GM18505 (cell line): ENCODE measurements around the gene ADARB2.

ENCODE experiments used
- ATAC-seq: cut with Tn5 transposase; IDR thresholded peaks from one replicate; pipeline ENCODE4 v1.9.1; 2021; ENCODE audit not compliant: unreplicated experiment
- POLR2A ChIP-seq: IDR thresholded peaks from 4 replicates; pipeline ENCODE4 v1.6.1; 2011; ENCODE audit warnings: borderline replicate concordance; ENCODE audit not compliant: insufficient read depth, insufficient read length; ENCODE audit errors: extremely low read depth

Gene ADARB2

DNA sequence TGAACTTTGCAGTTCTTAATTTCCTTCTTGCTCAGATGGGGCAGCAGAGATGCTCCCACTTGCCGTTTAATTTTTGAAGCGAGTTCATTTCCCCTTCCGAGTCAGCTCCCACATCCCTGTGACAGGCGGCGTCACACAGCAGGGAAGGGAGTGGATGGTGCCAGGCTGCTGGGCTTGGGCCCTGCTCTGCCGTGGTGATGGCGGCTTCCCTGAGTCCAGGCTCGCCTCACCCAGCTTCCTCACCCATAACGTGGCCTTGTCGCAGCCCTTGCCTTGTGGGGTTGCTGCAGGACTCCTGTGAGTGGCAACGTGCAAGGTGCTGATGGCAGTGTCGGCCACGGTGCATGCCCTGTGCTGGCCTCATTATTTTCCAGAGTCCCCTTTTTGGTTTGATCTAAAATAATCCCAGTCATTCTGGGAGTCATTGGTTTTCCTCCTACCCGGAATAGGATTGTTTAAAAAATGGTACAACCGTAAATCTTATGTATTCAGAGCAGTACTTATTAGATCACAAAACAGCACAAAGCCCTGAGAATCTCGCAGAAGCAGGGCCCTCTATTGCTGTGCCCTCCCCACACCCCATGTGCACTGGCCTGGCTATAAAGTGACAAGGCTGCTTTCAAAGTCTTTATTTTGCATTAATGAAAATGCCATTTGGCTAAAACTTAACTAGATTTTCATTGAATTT, 421.1 kb downstream of the ADARB2 start:
- no peak for TF ChIP-seq POLR2A
- no peak for ATAC-seq

DNA sequence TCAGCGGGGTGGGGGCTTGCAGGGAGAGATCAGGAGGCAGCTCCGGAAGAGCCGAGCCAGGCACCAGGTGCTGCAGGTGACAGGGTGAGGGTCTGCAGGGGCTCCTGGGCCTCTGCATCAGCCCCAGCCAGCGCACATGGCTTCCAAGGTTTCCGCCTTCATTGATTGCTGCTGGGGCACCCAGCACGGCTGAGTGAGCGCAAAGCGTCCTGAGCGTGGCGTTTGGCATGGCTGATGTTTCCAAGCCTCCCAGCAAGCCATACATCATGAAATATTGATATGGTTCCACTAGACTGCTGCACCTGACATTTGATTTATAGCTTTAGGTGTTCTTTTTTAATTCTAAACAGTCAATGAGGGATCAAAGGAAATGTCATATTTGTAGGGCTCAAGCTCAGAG, 422.1 kb downstream of the ADARB2 start:
- ATAC-seq, result no peak
- no peak for TF ChIP-seq POLR2A

DNA sequence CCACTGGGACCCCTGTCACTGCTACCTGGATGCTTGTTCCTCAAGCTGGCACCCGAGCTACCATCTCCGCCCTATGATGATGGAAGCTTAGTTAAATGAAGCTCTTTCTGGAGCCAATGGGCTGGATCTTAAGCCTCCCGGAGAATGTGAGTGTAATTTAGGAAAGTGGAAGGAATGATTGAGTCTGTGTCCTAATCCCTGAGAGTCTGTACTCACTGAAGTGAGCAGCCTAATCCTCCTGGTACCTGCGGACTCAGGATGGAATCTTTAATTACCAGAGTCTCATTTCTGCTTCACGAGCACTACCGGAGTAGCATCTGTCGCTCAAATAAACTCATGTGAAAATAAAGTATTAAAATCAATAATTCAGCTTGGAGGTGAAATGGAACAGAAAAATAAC, 425.6 kb downstream of the ADARB2 start:
- no peak for ATAC-seq

DNA sequence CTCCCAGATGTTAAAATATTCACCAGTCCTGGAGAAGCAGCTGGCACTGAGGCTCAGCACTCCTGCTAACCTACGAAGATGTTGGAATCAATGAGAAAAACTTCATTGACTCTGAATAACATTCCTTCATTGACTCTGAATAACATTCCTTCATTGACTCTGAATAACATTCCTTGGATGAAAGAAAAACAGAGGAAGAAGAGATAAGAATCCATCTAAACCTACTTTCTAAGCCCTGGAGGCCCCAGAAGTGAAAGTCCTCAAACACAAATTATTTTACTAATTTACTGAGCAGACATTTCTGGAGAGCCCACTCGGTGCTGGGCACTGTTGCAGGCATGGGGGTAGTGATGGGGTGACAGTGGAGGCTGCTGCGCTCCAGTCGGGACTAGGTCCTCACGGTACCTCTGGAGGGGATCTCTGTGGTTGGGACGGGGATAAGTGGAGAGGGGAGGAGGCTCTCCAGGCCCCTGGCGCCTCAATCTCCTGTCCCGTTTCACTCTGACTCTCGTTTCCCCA, 427.0 kb downstream of the ADARB2 start:
- ATAC-seq, result no peak
- TF ChIP-seq POLR2A, result no peak

More for the DNA sequence above, 425.6 kb downstream of the ADARB2 start:
- TF ChIP-seq POLR2A, result no peak

DNA sequence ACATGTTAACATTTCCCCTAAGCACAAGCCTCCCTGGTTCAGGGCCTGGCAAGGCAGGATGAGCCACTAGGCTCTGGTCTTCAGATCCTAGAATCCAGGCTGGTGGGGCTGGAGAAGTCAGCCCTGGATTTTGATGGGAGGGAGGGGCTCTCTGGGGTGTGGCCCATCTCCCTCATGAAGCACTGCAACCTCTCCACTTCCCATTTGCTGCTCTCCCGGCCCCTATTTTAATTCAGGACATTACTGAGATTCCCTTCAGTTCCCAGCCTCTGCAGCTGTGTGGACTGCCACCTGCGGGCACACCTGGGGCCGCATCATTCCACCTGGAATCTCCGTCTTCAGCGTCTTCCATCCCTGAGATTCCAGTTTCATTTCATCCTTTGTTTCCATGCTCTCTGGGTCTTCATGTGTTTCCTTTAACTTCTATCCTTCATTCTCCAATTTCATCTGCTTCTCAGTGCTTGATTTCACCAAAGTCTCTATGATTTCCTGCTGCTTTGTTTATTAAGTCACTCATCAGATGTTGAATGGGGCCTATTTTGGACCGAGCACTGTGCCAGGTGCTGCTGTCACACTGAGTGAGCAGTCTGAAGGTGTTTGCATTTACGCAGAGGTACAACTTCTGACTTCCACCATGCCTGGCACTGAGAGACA, 427.6 kb downstream of the ADARB2 start:
- no peak for TF ChIP-seq POLR2A
- no peak for ATAC-seq

DNA sequence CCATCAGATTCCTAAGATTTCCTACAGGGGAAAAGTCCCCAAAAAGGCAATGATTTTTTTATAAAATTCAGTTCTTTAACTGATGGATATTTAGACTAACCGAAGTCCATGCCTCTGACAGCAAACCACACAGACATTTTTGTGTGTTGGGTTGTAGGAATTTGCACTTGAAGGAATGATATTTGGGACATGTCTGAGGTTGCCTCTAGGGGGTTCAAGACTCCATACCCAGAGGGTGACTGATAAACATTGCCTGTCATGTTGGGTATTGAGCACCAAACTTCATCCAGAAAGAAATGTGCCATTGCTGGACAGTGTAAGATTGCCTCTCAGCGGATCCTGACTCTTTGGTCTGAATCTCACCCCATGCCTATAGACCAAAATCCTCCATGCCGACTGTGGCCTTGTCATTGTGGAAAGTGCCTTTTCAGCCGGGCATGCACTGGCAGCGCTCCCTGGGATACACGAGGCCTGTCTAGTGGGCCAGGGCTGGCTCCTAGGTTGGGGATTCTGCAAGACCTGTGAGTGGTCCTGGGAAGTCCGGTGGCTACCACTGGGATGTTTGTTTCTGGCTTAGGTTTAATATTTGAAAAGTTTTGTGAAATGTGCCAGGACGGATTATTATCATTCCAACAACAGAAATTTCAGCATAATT, 428.2 kb downstream of the ADARB2 start:
- TF ChIP-seq POLR2A, result no peak
- ATAC-seq, result no peak

DNA sequence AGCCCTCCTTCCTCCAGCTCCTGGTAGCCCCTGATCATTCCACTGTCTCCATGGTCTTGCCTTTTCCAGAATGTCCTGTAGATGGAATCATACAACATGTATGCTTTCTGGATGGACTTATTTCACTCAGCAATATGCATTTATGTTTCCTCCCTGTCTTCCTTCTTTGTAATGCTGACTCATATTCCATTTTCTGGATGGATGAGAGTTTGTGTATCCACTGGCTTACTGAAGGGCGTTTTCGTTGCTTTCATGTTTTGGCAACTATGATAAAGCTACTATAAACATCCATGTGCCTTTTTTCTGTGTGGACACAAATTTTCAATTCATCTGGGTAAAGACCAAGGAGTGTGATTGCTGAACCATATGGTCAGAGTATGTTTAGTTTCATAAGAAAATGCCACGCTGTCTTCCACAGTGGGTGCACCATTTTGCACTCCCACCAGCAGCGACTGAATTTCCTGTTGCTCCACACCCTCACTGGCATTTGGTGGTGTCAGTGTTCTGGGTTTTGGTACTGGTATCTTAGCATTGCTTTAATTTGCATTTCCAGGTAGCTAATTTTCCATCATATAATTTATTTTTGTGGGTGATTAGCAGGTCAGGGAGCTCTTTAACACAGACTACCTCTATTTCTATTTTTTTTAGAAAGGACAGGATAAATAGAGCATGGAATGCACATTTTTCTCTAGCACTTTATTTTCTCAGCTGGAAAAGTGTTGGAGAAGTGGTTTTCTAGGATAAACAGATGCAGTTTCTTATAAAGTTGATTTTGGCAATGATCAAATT, 429.0 kb downstream of the ADARB2 start:
- TF ChIP-seq POLR2A, result no peak
- no peak for ATAC-seq

DNA sequence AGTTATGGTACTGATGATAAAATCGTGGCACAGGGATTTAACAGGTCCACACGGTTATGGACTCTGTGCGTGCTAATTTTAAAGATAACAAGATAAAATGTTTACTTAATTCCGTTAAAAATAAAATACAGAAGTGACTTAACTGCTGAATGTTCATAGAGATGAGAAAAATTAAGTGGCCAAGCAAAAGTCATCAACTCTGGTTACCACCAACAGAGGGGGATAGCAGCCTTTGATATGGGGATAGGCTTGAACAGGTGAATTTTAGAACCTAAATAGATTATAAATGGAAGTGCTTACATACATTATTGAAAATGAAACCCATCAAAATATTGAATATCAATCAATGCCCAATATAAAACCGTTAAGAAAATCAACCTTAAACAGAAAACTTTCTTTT, 436.2 kb downstream of the ADARB2 start:
- TF ChIP-seq POLR2A, result no peak
- no peak for ATAC-seq

DNA sequence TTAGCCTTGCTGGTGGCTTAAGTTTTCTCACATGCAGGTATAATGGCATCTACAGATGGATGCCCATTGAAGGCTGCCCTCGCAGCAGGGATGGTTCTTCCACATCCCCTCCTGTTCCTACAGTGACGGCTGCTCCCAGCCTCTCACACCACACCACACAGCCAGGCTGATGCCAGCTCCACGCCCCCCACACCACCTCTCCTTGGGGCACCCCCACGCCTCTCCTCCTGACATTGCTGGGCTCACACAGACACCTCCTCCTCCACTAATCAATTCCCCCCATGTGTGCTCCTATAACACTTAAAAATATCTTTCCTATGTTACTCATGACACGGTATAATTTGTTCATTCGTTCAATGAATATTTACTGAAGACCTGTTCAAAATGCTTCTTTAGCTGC, 437.1 kb downstream of the ADARB2 start:
- no peak for TF ChIP-seq POLR2A
- ATAC-seq, result no peak

DNA sequence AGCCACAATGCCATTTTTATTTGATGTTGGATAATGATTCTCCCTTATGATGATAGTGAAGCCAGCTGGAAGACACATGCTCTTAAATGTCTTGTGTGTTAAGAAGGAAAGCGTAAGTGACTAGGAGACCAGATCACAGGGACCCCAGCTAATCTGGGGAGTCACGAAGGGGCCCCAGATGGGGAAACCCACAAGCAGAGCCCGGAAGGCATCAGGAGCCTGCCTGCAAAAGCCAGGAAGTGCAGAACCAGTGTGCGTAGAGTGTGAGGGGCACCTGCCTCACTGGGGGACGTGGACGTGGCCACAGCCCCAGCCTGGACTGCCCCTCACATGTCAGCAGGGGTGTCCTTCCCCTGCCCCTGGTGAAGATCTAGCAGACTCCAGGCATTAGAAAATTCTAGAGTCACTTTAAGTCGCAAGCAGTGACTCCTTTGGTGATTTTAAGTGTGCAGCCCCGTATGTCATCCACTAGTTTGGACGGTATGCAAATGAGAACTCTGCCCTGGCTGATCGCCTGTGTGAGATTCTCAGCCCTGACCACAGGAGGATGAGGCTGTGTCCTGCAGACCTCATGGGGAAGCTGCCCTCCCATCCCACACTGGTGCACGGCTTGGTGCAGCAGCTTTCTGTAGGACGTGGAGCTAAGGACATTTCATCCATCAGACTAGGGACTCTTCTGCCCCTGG, 438.1 kb downstream of the ADARB2 start:
- ATAC-seq, result no peak
- no peak for TF ChIP-seq POLR2A

DNA sequence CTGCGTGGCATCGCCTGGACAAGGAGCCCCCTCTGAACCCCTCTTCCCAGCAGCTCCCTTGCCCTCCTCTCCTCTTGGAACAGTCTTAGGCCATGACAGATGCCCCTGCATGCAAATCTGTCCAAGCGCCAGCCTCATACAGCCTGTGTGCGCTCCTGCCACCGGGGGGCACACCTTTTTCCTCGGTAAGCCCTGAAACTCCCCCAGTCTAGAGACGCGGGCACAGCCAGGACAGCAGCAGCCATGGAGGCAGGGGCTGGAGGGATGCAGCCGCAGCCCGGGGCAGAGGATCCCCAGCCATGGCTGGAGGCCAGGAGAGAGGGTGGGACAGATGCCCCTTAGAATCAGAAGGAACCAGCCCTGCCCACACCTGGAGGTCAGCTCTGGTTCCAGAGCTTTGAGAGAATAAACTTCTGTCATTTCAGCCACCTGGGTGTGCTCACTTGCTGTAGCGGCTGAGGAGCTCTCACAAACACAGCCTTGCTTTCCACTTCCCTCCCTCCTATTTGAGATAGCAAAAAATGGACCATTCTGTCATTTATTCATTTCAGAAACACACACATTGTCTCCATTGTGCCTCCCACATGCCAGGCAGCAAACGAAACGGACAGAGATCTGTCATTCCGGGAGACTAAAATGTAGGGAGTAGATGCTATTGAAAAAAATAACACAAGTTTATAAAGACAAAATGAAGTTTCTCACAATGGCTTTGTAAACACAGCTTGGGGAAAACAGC, 439.6 kb downstream of the ADARB2 start:
- no peak for TF ChIP-seq POLR2A

More for the DNA sequence above, 439.6 kb downstream of the ADARB2 start:
- no peak for ATAC-seq
